Measurements from ENCODE around the gene HSPBAP1.

DNA sequence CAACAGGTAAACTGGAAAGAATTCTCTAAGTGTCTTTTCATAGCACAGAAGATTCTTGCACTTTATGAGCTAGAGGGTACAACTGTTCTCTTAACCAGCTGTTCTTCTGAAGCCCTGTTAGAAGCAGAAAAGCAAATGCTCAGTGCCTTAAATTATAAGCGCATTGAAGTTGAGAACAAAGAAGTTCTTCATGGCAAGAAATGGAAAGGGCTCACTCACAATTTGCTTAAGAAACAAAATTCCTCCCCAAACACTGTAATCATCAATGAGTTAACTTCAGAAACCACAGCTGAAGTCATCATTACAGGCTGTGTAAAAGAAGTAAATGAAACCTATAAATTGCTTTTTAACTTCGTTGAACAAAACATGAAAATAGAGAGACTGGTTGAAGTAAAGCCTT, 93.4 kb downstream of the HSPBAP1 start:
- TF ChIP-seq, protein P1, sequence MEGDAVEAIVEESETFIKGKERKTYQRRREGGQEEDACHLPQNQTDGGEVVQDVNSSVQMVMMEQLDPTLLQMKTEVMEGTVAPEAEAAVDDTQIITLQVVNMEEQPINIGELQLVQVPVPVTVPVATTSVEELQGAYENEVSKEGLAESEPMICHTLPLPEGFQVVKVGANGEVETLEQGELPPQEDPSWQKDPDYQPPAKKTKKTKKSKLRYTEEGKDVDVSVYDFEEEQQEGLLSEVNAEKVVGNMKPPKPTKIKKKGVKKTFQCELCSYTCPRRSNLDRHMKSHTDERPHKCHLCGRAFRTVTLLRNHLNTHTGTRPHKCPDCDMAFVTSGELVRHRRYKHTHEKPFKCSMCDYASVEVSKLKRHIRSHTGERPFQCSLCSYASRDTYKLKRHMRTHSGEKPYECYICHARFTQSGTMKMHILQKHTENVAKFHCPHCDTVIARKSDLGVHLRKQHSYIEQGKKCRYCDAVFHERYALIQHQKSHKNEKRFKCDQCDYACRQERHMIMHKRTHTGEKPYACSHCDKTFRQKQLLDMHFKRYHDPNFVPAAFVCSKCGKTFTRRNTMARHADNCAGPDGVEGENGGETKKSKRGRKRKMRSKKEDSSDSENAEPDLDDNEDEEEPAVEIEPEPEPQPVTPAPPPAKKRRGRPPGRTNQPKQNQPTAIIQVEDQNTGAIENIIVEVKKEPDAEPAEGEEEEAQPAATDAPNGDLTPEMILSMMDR (optimal IDR thresholded peaks at IDR 0.05 in 1 of 3, IDR thresholded peaks at IDR 0.05 in 1 of 3, conservative IDR thresholded peaks at IDR 0.05 in 1 of 3; ENCODE audit: extremely low read depth in 1 of 3, insufficient read depth in 2 of 3, low read length in 3 of 3) = no peak
- no peak for TF ChIP-seq EZH2 (IDR thresholded peaks at IDR 0.05; ENCODE audit: low read length)
